HG02884 (cell line): Measurements from ENCODE around the gene TGIF2LX.
"Not testable (repeated sequence)": the region's sequence is repeated elsewhere in the genome, so short reads cannot be mapped to it uniquely, and the experiment has no call there.

Experiments
- ATAC-seq: cut with Tn5 transposase; IDR thresholded peaks from one replicate; pipeline ENCODE4 v1.9.1; 2021; ENCODE audit warnings: mild to moderate bottlenecking, moderate library complexity; ENCODE audit not compliant: unreplicated experiment

TGIF2LX gene

GRCh38 chrX:89921665-89922064, at the start of gene TGIF2LX:
TSS of gene TGIF2LX (plus strand) at chrX:89921908. CDS start at chrX:89922086, 178 bp downstream.
- ATAC-seq, result not testable (repeated sequence)

GRCh38 chrX:89922338-89922934, 728 bp downstream of the TGIF2LX start:
- not testable (repeated sequence) for ATAC-seq

- ATAC-seq, result not testable (repeated sequence)
These were observed 21.4 kb downstream of the TGIF2LX start for GRCh38 chrX:89943077-89943476.

- not testable (repeated sequence) for ATAC-seq
These were observed 43.9 kb downstream of the TGIF2LX start for GRCh38 chrX:89965588-89965987.
